GM12878 (cell line): ENCODE results near the gene BTBD9. TPM values are rescaled to one million over a fixed set of nuclear protein-coding genes. Genes with fewer than 3 reads are reported as not detected.

Experiments
- ATAC-seq: fragments of 200-7000 bp; cut with Tn5 transposase; 3 replicates; pipeline ENCODE4 v1.9.1; 2020; ENCODE audit warnings: mild to moderate bottlenecking, moderate library complexity
- BruUV-seq: library from RNA; stranded (reverse); fragments of 400-500 nt; replicated peaks from 2 replicates; lab custom pipeline; 2021; lab: Mats Ljungman, UMichigan
- CTCF ChIA-PET: fragments of 300-600 bp; sonication (Branson Sonifier 250); formaldehyde crosslinking; extraction: SDS; loops from one replicate; lab custom pipeline; 2021; ENCODE audit warnings: inconsistent platforms; lab: Yijun Ruan, JAX
- POLR2A ChIA-PET: fragments of 350-600 bp; formaldehyde crosslinking; extraction: SDS; loops from one replicate; lab custom pipeline; 2021; ENCODE audit warnings: inconsistent platforms; lab: Charles Lee
- RAD21 ChIA-PET: fragments of 300-600 bp; sonication (Branson Sonifier 250); formaldehyde crosslinking; loops from one replicate; lab custom pipeline; 2023; ENCODE audit warnings: antibody characterized with exemption; ENCODE audit not compliant: unreplicated experiment; lab: Charles Lee
- SMC1A ChIA-PET: fragments of 300-600 bp; sonication (Branson Sonifier 250); formaldehyde crosslinking; loops from one replicate; lab custom pipeline; 2023; ENCODE audit not compliant: unreplicated experiment, uncharacterized antibody; lab: Charles Lee
- DNase-seq: peaks from one replicate; pipeline ENCODE4 v3.0.0-alpha.2; 2011; ENCODE audit warnings: low read depth, low spot score
- FAIRE-seq: peaks from 3 replicates; lab custom pipeline; 2011; peaks lifted over from hg19 to GRCh38; lab: Jason Lieb, UNC
- H2AFZ ChIP-seq: 2 replicates; pipeline ENCODE4 v1.6.0; 2011; ENCODE audit warnings: low read depth, low read length, control low read depth; ENCODE audit not compliant: control insufficient read depth
- H3K27ac ChIP-seq: 2 replicates; pipeline ENCODE4 v1.5.1; 2011; ENCODE audit warnings: control low read depth; ENCODE audit not compliant: control insufficient read depth, insufficient read depth
- H3K27me3 ChIP-seq, 2 experiments: replicated peaks in 1 of 2; 2 replicates each; pipeline versions ENCODE4 v1.6.0 to v1.6.1; 2011; ENCODE audit warnings: low read length in 1 of 2; ENCODE audit not compliant: control insufficient read depth in 2 of 2, insufficient read depth in 2 of 2
- H3K36me3 ChIP-seq, 2 experiments: 2 replicates each; pipeline ENCODE4 v1.5.1; 2011; ENCODE audit warnings: low read length in 1 of 2; ENCODE audit not compliant: control insufficient read depth in 2 of 2, insufficient read depth in 2 of 2
- H3K4me1 ChIP-seq: 2 replicates; pipeline ENCODE4 v1.6.1; 2011; ENCODE audit warnings: mild to moderate bottlenecking, low read length, moderate library complexity, mixed read lengths; ENCODE audit not compliant: control insufficient read depth, insufficient read depth
- H3K4me2 ChIP-seq: 2 replicates; pipeline ENCODE4 v1.6.0; 2011; ENCODE audit warnings: control low read depth; ENCODE audit not compliant: control insufficient read depth, insufficient read depth
- H3K4me3 ChIP-seq: fragments of 200-600 bp; sonication (generic); 2 replicates; pipeline ENCODE4 v1.5.1; 2016
- H3K79me2 ChIP-seq: 2 replicates; pipeline ENCODE4 v1.6.0; 2011; ENCODE audit warnings: low read length; ENCODE audit not compliant: control insufficient read depth, insufficient read depth
- H3K9ac ChIP-seq: 2 replicates; pipeline ENCODE4 v1.8.0; 2011; ENCODE audit warnings: low read length, control low read depth, mixed read lengths; ENCODE audit not compliant: control insufficient read depth, insufficient read depth
- H3K9me3 ChIP-seq: replicated peaks from 3 replicates; pipeline ENCODE4 v1.5.1; 2011; ENCODE audit warnings: mild to moderate bottlenecking, low read length; ENCODE audit not compliant: control insufficient read depth, insufficient read depth
- H4K20me1 ChIP-seq: 2 replicates; pipeline ENCODE4 v1.6.0; 2011; ENCODE audit not compliant: control insufficient read depth, insufficient read depth
- ATF7 ChIP-seq: fragments of 450-650 bp; IDR thresholded peaks from 2 replicates; pipeline ENCODE4 v1.6.1; 2016; ENCODE audit warnings: low read depth, mild to moderate bottlenecking
- BRCA1 ChIP-seq: IDR thresholded peaks from 2 replicates; pipeline ENCODE4 v1.6.1; 2011; ENCODE audit warnings: low read depth, low read length, improper control_type of control experiment
- CHD4 ChIP-seq: fragments of 200-600 bp; sonication (generic); IDR thresholded peaks from 2 replicates; pipeline ENCODE4 v1.6.1; 2016; ENCODE audit warnings: mild to moderate bottlenecking
- ELK1 ChIP-seq: IDR thresholded peaks from 2 replicates; pipeline ENCODE4 v1.6.1; 2012; ENCODE audit warnings: low read depth, low read length, improper control_type of control experiment
- GABPA ChIP-seq: IDR thresholded peaks from 2 replicates; pipeline ENCODE4 v1.6.1; 2014; ENCODE audit warnings: antibody characterized with exemption, low read depth, mild to moderate bottlenecking, inconsistent platforms
- IKZF1 ChIP-seq: fragments of 450-650 bp; conservative IDR thresholded peaks from 2 replicates; pipeline ENCODE4 v1.6.1; 2017; ENCODE audit warnings: antibody characterized with exemption, mild to moderate bottlenecking
- IRF4 ChIP-seq: IDR thresholded peaks from 2 replicates; pipeline ENCODE4 v1.6.1; 2011; ENCODE audit warnings: low read depth, low read length
- KLF5 ChIP-seq: fragments of 450-650 bp; IDR thresholded peaks from 2 replicates; pipeline ENCODE4 v1.6.1; 2014; ENCODE audit warnings: mild to moderate bottlenecking; ENCODE audit not compliant: partially characterized antibody
- NFYB ChIP-seq: IDR thresholded peaks from 2 replicates; pipeline ENCODE4 v1.6.1; 2011; ENCODE audit warnings: low read depth, mild to moderate bottlenecking, low read length, improper control_type of control experiment, moderate library complexity; ENCODE audit not compliant: insufficient read depth
- NR2F1 ChIP-seq: fragments of 450-650 bp; conservative IDR thresholded peaks from 2 replicates; pipeline ENCODE4 v1.6.1; 2017; ENCODE audit warnings: mild to moderate bottlenecking
- RCOR1 ChIP-seq: conservative IDR thresholded peaks from 2 replicates; pipeline ENCODE4 v1.6.1; 2012; ENCODE audit warnings: low read depth, low read length, improper control_type of control experiment
- SMARCA5 ChIP-seq: fragments of 450-650 bp; IDR thresholded peaks from 2 replicates; pipeline ENCODE4 v1.6.1; 2017; ENCODE audit warnings: mild to moderate bottlenecking
- YBX1 ChIP-seq: fragments of 450-650 bp; IDR thresholded peaks from 2 replicates; pipeline ENCODE4 v1.6.1; 2016; ENCODE audit warnings: antibody characterized with exemption
- ZBED1 ChIP-seq: IDR thresholded peaks from 2 replicates; pipeline ENCODE4 v1.6.1; 2016; ENCODE audit warnings: borderline replicate concordance
- ZBTB40 ChIP-seq: fragments of 450-650 bp; IDR thresholded peaks from 2 replicates; pipeline ENCODE4 v1.6.1; 2016; ENCODE audit warnings: mild to moderate bottlenecking, moderate library complexity, borderline replicate concordance
- ZNF24 ChIP-seq: fragments of 450-650 bp; IDR thresholded peaks from 2 replicates; pipeline ENCODE4 v1.6.1; 2017; ENCODE audit warnings: antibody characterized with exemption, mild to moderate bottlenecking
- WGBS: methylation state at CpG from one replicate; pipeline ENCODE4 v1.1.6; 2016; ENCODE audit warnings: low lambda C conversion rate; ENCODE audit not compliant: insufficient replicate concordance, insufficient coverage; ENCODE audit errors: missing lambda C conversion rate; 5-methylcytosine and 5-hydroxymethylcytosine counted together
- in situ Hi-C: fragments of 300-500 bp; cut with MboI; formaldehyde crosslinking; loops from 9 replicates; pipeline ENCODE4 v1.14.3; 2018; ENCODE audit warnings: mixed read lengths
- intact Hi-C: fragments of 100-400 bp; cut with micrococcal nuclease; formaldehyde crosslinking; loops from one replicate; pipeline ENCODE4 v1.14.2; 2022; ENCODE audit not compliant: unreplicated experiment
- polyA plus RNA-seq, 11 experiments: library from polyadenylated mRNA; depleted of rRNA in 4 of 11; unstranded in 6 of 11; stranded (reverse) in 5 of 11; fragments of >200 nt; fragmentation: Nextera tagmentation in 4 of 11; fragmentation: Illumina TruSeq in 1 of 11; extraction: Ambion mirVana in 4 of 11; extraction: Trizol in 1 of 11; gene quantifications; 1 replicate in 1 of 11; 2 replicates in 10 of 11; pipeline versions ENCODE4 v1.2.1 to v1.2.3, GENCODE V29; 2011 to 2016; ENCODE audit warnings: inconsistent platforms in 2 of 11, missing spikeins in 2 of 11, low read depth in 1 of 11
- total RNA-seq, 4 experiments: library from RNA; depleted of rRNA in 3 of 4; stranded (reverse); fragments of >200 nt in 3 of 4; fragmentation: Illumina TruSeq in 1 of 4; extraction: Trizol in 1 of 4; gene quantifications; 2 replicates each; pipeline versions ENCODE4 v1.2.1 to v1.2.3, GENCODE V29; 2013 to 2021

Gene BTBD9
- total and polyA plus RNA-seq, 10 of the 15 experiments (the other 5 are each of a cell fraction or from before 2014, with no cell fraction given) = 0.22 to 8.6 (median 4.6) TPM

- H3K9me3 ChIP-seq = no peaks in the 10 kb centered on the region
- POLR2A ChIA-PET = interaction anchor here (0.6 kb wide), 1 partner anchor 85 kb away, joined by 3 read pairs; no protein-coding TSS in a partner anchor
- in situ Hi-C loops = no loop called here
- no peaks in the 10 kb centered on the region; a peak in 1 of 4 replicates for H3K36me3 ChIP-seq
- FAIRE-seq = no peak
- H3K4me2 ChIP-seq = no peak overlapping the region
- no peak for DNase-seq
- TF ChIP-seq GABPA = no peak
- no peak for TF ChIP-seq ATF7
- TF ChIP-seq IKZF1 = no peak
- no peak for TF ChIP-seq YBX1
- no peaks in the 10 kb centered on the region for H4K20me1 ChIP-seq
- SMC1A ChIA-PET = no interaction called here
- RAD21 ChIA-PET = no interaction called here
- H2AFZ ChIP-seq = no peak overlapping the region
- H3K27ac ChIP-seq = no peak overlapping the region
- no peaks in the 10 kb centered on the region for H3K27me3 ChIP-seq
- intact Hi-C loops = no loop called here
- H3K79me2 ChIP-seq = no peaks in the 10 kb centered on the region
- CTCF ChIA-PET = no interaction called here
- no peak for ATAC-seq
- 74% methylated on average over 8 of the region's 8 CpGs for WGBS
- H3K4me3 ChIP-seq = no peak overlapping the region
- no peak overlapping the region for H3K9ac ChIP-seq
- no peaks in the 10 kb centered on the region for H3K4me1 ChIP-seq
- BruUV-seq = no TSS peak
These were observed 452.4 kb downstream of the BTBD9 start for GRCh38 chr6:38187325-38187724.

GRCh38 chr6:38185752-38186151 lies 454.0 kb downstream of the BTBD9 start:
- H3K27me3 ChIP-seq = no peaks in the 10 kb centered on the region
- SMC1A ChIA-PET = no interaction called here
- no peaks in the 10 kb centered on the region for H3K79me2 ChIP-seq
- no TSS peak for BruUV-seq
- no peak for ATAC-seq
- no peak for TF ChIP-seq CHD4
- no peak for TF ChIP-seq NFYB
- TF ChIP-seq NR2F1 = no peak
- TF ChIP-seq KLF5 = no peak
- no peak for TF ChIP-seq ZNF24
- no peak for TF ChIP-seq RCOR1
- no peak for TF ChIP-seq BRCA1
- TF ChIP-seq ZBTB40 = no peak
- no peak for TF ChIP-seq SMARCA5
- no peak for TF ChIP-seq IRF4
- TF ChIP-seq ZBED1 = no peak
- TF ChIP-seq ELK1 = no peak
- in situ Hi-C loops = no loop called here
- 74% methylated on average over 8 of the region's 8 CpGs for WGBS
- no peak overlapping the region for H3K9ac ChIP-seq
- H3K27ac ChIP-seq = no peak overlapping the region
- no peaks in the 10 kb centered on the region for H3K36me3 ChIP-seq
- intact Hi-C loops = no loop called here
- H3K4me1 ChIP-seq = no peaks in the 10 kb centered on the region
- CTCF ChIA-PET = no interaction called here
- no peaks in the 10 kb centered on the region for H4K20me1 ChIP-seq
- POLR2A ChIA-PET = no interaction called here
- H3K4me3 ChIP-seq = no peak overlapping the region
- no peak overlapping the region for H3K4me2 ChIP-seq
- RAD21 ChIA-PET = no interaction called here
- H3K9me3 ChIP-seq = no peaks in the 10 kb centered on the region
- DNase-seq = no peak
- no peak for FAIRE-seq
- H2AFZ ChIP-seq = no peak overlapping the region
